IPS DF 6.9 (cell line): ENCODE results near the gene KMT2D.
A peak's percentile ranks its signal among the peaks of the same experiment; 100 is the strongest.

Source experiments
- DNase-seq: peaks from one replicate; pipeline ENCODE4 v3.0.0-alpha.2; 2013; ENCODE audit warnings: low read depth, low spot score
- H3K27ac ChIP-seq: one replicate; pipeline ENCODE4 v1.5.1; 2013; ENCODE audit warnings: low read length, control low read depth
- H3K27me3 ChIP-seq: 2 replicates; pipeline ENCODE4 v1.6.1; 2013; ENCODE audit warnings: mild to moderate bottlenecking, low read length; ENCODE audit not compliant: control insufficient read depth, insufficient read depth
- H3K36me3 ChIP-seq: 2 replicates; pipeline ENCODE4 v1.6.1; 2013; ENCODE audit warnings: low read length; ENCODE audit not compliant: control insufficient read depth, insufficient read depth
- H3K4me1 ChIP-seq: 2 replicates; pipeline ENCODE4 v1.6.1; 2013; ENCODE audit warnings: low read length; ENCODE audit not compliant: control insufficient read depth, insufficient read depth
- H3K4me3 ChIP-seq: 2 replicates; pipeline ENCODE4 v1.5.1; 2013; ENCODE audit warnings: mild to moderate bottlenecking, low read length
- H3K9me3 ChIP-seq: 2 replicates; pipeline ENCODE4 v1.6.1; 2013; ENCODE audit warnings: low read length, inconsistent platforms; ENCODE audit not compliant: control insufficient read depth, insufficient read depth
- WGBS: extraction: QIAGEN DNeasy Blood & Tissue Kit; methylation state at CpG from one replicate; pipeline ENCODE4 v1.1.7; 2013; ENCODE audit warnings: mixed read lengths, missing lambda C conversion rate; ENCODE audit not compliant: insufficient read length, insufficient coverage; 5-methylcytosine and 5-hydroxymethylcytosine counted together

KMT2D gene

GRCh38 chr12:49060237-49061156 lies at the start of gene KMT2D:
TSS of gene KMT2D (minus strand) at chr12:49060794. CDS start at chr12:49055324, 5,470 bp downstream.
- Histone ChIP-seq H3K27me3 (no peaks in the 10 kb centered on the region), H3K27ac (no peak within 1 kb of the TSS), H3K4me1 (peaks cover 6% of the 10 kb centered on the region), H3K9me3 (no peaks in the 10 kb centered on the region), H3K4me3 (peak within 1 kb of the TSS; percentile 98), H3K36me3 (no peaks in the 10 kb centered on the region)
- peak; percentile 87 for DNase-seq
- no CpG with 5 or more reads among the region's 74 CpGs for WGBS

- H3K27ac ChIP-seq, result no peak overlapping the region
These were observed 49.3 kb upstream of the KMT2D start for GRCh38 chr12:49109641-49110463.

GRCh38 chr12:49108958-49109404 lies 48.4 kb upstream of the KMT2D start:
- Histone ChIP-seq H3K4me3 (no peak overlapping the region), H3K27ac (no peak overlapping the region), H3K9me3 (no peaks in the 10 kb centered on the region), H3K4me1 (peaks cover 1% of the 10 kb centered on the region; the same call in 1 of the 2 replicates), H3K27me3 (no peaks in the 10 kb centered on the region), H3K36me3 (peaks cover 8% of the 10 kb centered on the region; the same call in 1 of the 2 replicates)
- WGBS, result no CpG with 5 or more reads among the region's 4 CpGs
- DNase-seq, result no peak

More at GRCh38 chr12:49109641-49110463, 49.3 kb upstream of the KMT2D start:
- Histone ChIP-seq H3K36me3 (0 out of 2 replicates have a peak, but pooled peaks cover 2% of the 10 kb centered on the region), H3K27me3 (no peaks in the 10 kb centered on the region), H3K9me3 (no peaks in the 10 kb centered on the region), H3K4me1 (peaks cover 1% of the 10 kb centered on the region; the same call in 1 of the 2 replicates), H3K4me3 (peak overlapping the region; percentile 73)
- no peak for DNase-seq
- no CpG with 5 or more reads among the region's 33 CpGs for WGBS

GRCh38 chr12:49105504-49106084 lies 45.0 kb upstream of the KMT2D start:
- H3K4me1 ChIP-seq, result peaks cover 1% of the 10 kb centered on the region; the same call in 1 of the 2 replicates
- H3K4me3 ChIP-seq, result no peak overlapping the region
- no peaks in the 10 kb centered on the region for H3K9me3 ChIP-seq
- no CpG with 5 or more reads among the region's 9 CpGs for WGBS
- no peaks in the 10 kb centered on the region for H3K27me3 ChIP-seq
- no peak for DNase-seq
- peaks cover 25% of the 10 kb centered on the region for H3K36me3 ChIP-seq
- H3K27ac ChIP-seq, result no peak overlapping the region

GRCh38 chr12:49104822-49105221 lies 44.2 kb upstream of the KMT2D start:
- Histone ChIP-seq H3K27me3 (no peaks in the 10 kb centered on the region), H3K9me3 (no peaks in the 10 kb centered on the region), H3K27ac (no peak overlapping the region), H3K4me3 (no peak overlapping the region), H3K36me3 (peaks cover 25% of the 10 kb centered on the region), H3K4me1 (peaks cover 1% of the 10 kb centered on the region; the same call in 1 of the 2 replicates)
- WGBS, result no CpG with 5 or more reads among the region's 3 CpGs
- no peak for DNase-seq

- DNase-seq, result no peak
- Histone ChIP-seq H3K4me1 (no peaks in the 10 kb centered on the region), H3K36me3 (peaks cover 30% of the 10 kb centered on the region), H3K27ac (no peak overlapping the region), H3K27me3 (no peaks in the 10 kb centered on the region), H3K4me3 (no peak overlapping the region), H3K9me3 (no peaks in the 10 kb centered on the region)
- WGBS, result no CpG with 5 or more reads among the region's 6 CpGs
These were observed 39.8 kb upstream of the KMT2D start for GRCh38 chr12:49100380-49100779.

GRCh38 chr12:49098703-49099102 lies 38.1 kb upstream of the KMT2D start:
- Histone ChIP-seq H3K4me3 (no peak overlapping the region), H3K36me3 (peaks cover 20% of the 10 kb centered on the region), H3K9me3 (no peaks in the 10 kb centered on the region), H3K27me3 (peaks cover 9% of the 10 kb centered on the region), H3K4me1 (no peaks in the 10 kb centered on the region; the same call in 1 of the 2 replicates), H3K27ac (no peak overlapping the region)
- no peak for DNase-seq
- 100% methylated on average over 1 of the region's 2 CpGs for WGBS

GRCh38 chr12:49098035-49098451 lies 37.4 kb upstream of the KMT2D start:
- WGBS, result no CpG with 5 or more reads among the region's 4 CpGs
- H3K27ac ChIP-seq, result no peak overlapping the region
- H3K27me3 ChIP-seq, result peaks cover 15% of the 10 kb centered on the region
- H3K4me1 ChIP-seq, result no peaks in the 10 kb centered on the region; the same call in 1 of the 2 replicates
- no peak for DNase-seq
- H3K9me3 ChIP-seq, result no peaks in the 10 kb centered on the region
- H3K36me3 ChIP-seq, result peaks cover 20% of the 10 kb centered on the region
- H3K4me3 ChIP-seq, result no peak overlapping the region

GRCh38 chr12:49097381-49097780 lies 36.8 kb upstream of the KMT2D start:
- H3K27me3 ChIP-seq, result peaks cover 22% of the 10 kb centered on the region
- peaks cover 18% of the 10 kb centered on the region for H3K36me3 ChIP-seq
- no peaks in the 10 kb centered on the region for H3K9me3 ChIP-seq
- WGBS, result no CpG with 5 or more reads among the region's 3 CpGs
- no peak overlapping the region for H3K27ac ChIP-seq
- no peak overlapping the region for H3K4me3 ChIP-seq
- no peak for DNase-seq
- peaks cover 2% of the 10 kb centered on the region; the same call in 1 of the 2 replicates for H3K4me1 ChIP-seq

GRCh38 chr12:49094975-49095365 lies 34.4 kb upstream of the KMT2D start:
- no peak for DNase-seq
- peaks cover 46% of the 10 kb centered on the region for H3K27me3 ChIP-seq
- H3K4me3 ChIP-seq, result no peak overlapping the region
- peaks cover 8% of the 10 kb centered on the region for H3K4me1 ChIP-seq
- H3K9me3 ChIP-seq, result no peaks in the 10 kb centered on the region
- no peak overlapping the region for H3K27ac ChIP-seq
- no CpG with 5 or more reads among the region's 2 CpGs for WGBS
- H3K36me3 ChIP-seq, result peaks cover 5% of the 10 kb centered on the region; the same call in 1 of the 2 replicates
